ENCODE measurements around the gene UBR4.

DNA sequence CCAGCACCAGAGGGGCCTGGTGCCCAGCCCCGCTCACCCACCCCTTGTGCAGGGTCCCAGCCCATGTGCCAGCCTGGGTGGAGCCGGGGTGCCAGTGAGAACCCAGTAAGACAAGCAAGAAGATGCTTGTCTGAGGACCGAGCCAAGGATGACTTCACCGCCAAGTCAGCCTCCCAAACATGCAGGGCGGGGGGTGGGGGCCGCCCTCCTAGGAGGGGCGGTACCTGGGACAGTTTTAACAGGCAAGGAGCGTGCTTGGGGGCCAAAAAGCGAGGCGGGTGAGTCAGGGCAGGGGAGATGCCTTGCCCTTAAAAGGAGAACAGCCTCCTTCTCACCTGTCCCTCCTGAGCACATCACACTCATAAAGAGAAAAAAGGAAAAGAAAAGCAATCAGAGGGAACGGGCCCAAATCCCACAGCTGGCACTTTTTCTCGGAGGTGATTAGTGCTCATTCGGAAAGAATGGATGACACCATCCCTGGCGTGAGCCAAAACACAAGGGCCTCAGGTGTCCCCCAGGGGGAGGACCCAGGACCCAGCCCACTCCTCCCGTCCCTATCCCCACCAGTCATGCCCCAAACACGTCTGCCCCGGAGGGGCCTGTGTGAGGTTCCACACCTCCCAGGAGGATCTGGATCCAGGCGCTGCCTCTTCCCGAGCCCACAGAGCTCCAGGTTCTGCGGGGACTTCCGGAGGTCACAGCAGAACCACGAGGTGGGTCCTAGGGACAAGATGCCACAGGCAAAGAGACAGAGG is 176.0 kb downstream of the UBR4 start:
- no peak for TF ChIP-seq POLR2A (IDR thresholded peaks at IDR 0.05)
- no peak for TF ChIP-seq CTCF (IDR thresholded peaks at IDR 0.05)

Measured in Peyer's patch (tissue), 4 donors.